Lung (tissue), 12 donors: ENCODE data around the gene TRIM41. TPM values are rescaled to one million over a fixed set of nuclear protein-coding genes. Genes with fewer than 3 reads are reported as not detected.
"Not testable (repeated sequence)": the region's sequence is repeated elsewhere in the genome, so short reads cannot be mapped to it uniquely, and the experiment has no call there.

Experiments
- ATAC-seq: fragments of 200-7000 bp; cut with Tn5 transposase; one replicate; pipeline ENCODE4 v1.9.1; 2020; ENCODE audit warnings: moderate number of reproducible peaks; ENCODE audit not compliant: insufficient read depth, low FRiP score
- DNase-seq, 3 donors: peaks; one replicate each; pipeline ENCODE4 v3.0.0-alpha.2; 2013 to 2017
- H3K27ac ChIP-seq, 2 donors: one replicate each; pipeline ENCODE4 v1.5.1; 2013; ENCODE audit warnings: mild to moderate bottlenecking in 2 of 2, moderate library complexity in 2 of 2, control low read depth in 1 of 2, inconsistent platforms in 1 of 2, low read depth in 1 of 2, low read length in 1 of 2
- H3K27me3 ChIP-seq, 3 donors: one replicate each; pipeline ENCODE4 v1.5.1; 2013; ENCODE audit warnings: low read length in 2 of 3; ENCODE audit not compliant: control insufficient read depth in 3 of 3, insufficient read depth in 3 of 3
- H3K36me3 ChIP-seq, 4 donors: one replicate each; pipeline ENCODE4 v1.5.1; 2013; ENCODE audit warnings: low read length in 4 of 4, mild to moderate bottlenecking in 1 of 4, moderate library complexity in 1 of 4; ENCODE audit not compliant: control insufficient read depth in 4 of 4, insufficient read depth in 4 of 4
- H3K4me1 ChIP-seq, 5 donors: one replicate each; pipeline ENCODE4 v1.5.1; 2013; ENCODE audit warnings: low read length in 5 of 5, mild to moderate bottlenecking in 2 of 5, moderate library complexity in 1 of 5; ENCODE audit not compliant: control insufficient read depth in 5 of 5, insufficient read depth in 5 of 5
- H3K4me3 ChIP-seq: one replicate; pipeline ENCODE4 v1.5.1; 2013; ENCODE audit warnings: mild to moderate bottlenecking, control low read depth, moderate library complexity
- H3K9ac ChIP-seq, 2 donors: one replicate each; pipeline ENCODE4 v1.5.1; 2013; ENCODE audit warnings: low read length in 2 of 2, control low read depth in 1 of 2; ENCODE audit not compliant: insufficient read depth in 1 of 2
- H3K9me3 ChIP-seq, 4 donors: one replicate each; pipeline ENCODE4 v1.5.1; 2013; ENCODE audit warnings: low read length in 3 of 4, mild to moderate bottlenecking in 1 of 4, moderate library complexity in 1 of 4; ENCODE audit not compliant: control insufficient read depth in 4 of 4, insufficient read depth in 3 of 4
- WGBS, 2 donors: extraction: QIAGEN DNeasy Blood & Tissue Kit; methylation state at CpG; one replicate each; pipeline ENCODE4 v1.1.7; 2013; 5-methylcytosine and 5-hydroxymethylcytosine counted together
- polyA plus RNA-seq, 2 donors: library from polyadenylated mRNA; stranded (reverse); fragments of 200-250 nt; gene quantifications; one replicate each; pipeline ENCODE4 v1.2.1, GENCODE V29; 2013
- total RNA-seq, 2 donors: library from RNA; depleted of rRNA in 1 of 2; stranded (reverse); fragments of >200 nt in 1 of 2; gene quantifications; one replicate each; pipeline ENCODE4 v1.2.1, GENCODE V29; 2014 to 2021
- TF ChIP-seq, protein P1 (sequence below): IDR thresholded peaks from 2 replicates; pipeline ENCODE4 v1.5.1; 2012; ENCODE audit warnings: mild to moderate bottlenecking; ENCODE audit errors: control extremely low read depth, extremely low read depth
- donor health status: control.
- donor health status: control.
- donor health status: Bipolar disorder and iron deficiency.
- donor health status: healthy.
- donor health status: DM: yes; HTN: yes; CAD: no.

The TRIM41 gene
- total and polyA plus RNA-seq, 4 donors, result 13.1 to 38.6 (median 22.2) TPM

DNA sequence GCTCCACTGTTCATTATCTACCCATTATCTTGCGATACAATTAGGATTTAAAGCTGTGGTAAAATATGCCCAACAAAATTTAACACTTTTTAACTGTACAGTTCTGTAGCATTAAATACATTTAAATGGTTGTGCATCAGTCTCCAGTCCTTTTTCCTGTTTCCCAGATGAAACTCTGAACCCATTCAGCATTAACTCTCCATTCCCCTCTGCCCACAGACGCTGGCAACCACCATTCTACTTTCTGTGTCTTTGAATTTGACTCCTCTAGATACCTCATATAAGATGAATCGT is 15.2 kb upstream of the TRIM41 start:
- no peak for ATAC-seq
- no peak for DNase-seq
- 36 to 41% methylated on average over 3 of the region's 3 CpGs for WGBS, 2 donors
- no peak overlapping the region for H3K9ac ChIP-seq
- H3K27ac ChIP-seq, result no peak overlapping the region
- peaks cover 0 to 26% (median 12%) of the 10 kb centered on the region in 3 donors for H3K27me3 ChIP-seq
- H3K4me1 ChIP-seq, result peaks cover 0 to 22% (median 4%) of the 10 kb centered on the region in 5 donors
- no peaks in the 10 kb centered on the region for H3K9me3 ChIP-seq
- no peak overlapping the region for H3K4me3 ChIP-seq
- no peaks in the 10 kb centered on the region for H3K36me3 ChIP-seq
- TF ChIP-seq, protein P1, sequence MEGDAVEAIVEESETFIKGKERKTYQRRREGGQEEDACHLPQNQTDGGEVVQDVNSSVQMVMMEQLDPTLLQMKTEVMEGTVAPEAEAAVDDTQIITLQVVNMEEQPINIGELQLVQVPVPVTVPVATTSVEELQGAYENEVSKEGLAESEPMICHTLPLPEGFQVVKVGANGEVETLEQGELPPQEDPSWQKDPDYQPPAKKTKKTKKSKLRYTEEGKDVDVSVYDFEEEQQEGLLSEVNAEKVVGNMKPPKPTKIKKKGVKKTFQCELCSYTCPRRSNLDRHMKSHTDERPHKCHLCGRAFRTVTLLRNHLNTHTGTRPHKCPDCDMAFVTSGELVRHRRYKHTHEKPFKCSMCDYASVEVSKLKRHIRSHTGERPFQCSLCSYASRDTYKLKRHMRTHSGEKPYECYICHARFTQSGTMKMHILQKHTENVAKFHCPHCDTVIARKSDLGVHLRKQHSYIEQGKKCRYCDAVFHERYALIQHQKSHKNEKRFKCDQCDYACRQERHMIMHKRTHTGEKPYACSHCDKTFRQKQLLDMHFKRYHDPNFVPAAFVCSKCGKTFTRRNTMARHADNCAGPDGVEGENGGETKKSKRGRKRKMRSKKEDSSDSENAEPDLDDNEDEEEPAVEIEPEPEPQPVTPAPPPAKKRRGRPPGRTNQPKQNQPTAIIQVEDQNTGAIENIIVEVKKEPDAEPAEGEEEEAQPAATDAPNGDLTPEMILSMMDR, result no peak

DNA sequence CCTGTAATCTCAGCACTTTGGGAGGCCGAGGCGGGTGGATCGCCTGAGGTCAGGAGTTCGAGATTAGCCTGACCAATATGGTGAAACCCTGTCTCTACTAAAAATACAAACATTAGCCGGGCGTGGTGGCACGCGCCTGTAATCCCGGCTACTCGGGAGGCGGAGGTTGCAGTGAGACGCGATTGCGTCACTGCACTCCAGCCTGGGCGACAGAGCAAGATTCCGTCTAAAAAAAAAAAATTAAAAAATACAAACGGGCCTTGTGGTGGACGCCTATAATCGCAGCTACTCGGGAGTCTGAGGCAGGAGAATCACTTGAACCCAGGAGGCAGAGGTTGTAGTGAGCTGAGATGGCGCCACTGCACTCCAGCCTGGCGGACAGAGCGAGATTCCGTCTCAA is 14.1 kb upstream of the TRIM41 start:
- not testable (repeated sequence) for ATAC-seq, H3K36me3 ChIP-seq, H3K9me3 ChIP-seq, H3K9ac ChIP-seq, DNase-seq, H3K27ac ChIP-seq, H3K4me3 ChIP-seq
- 80 to 85% methylated on average over 23 to 24 of the region's 24 CpGs for WGBS, 2 donors
- Histone ChIP-seq H3K4me1 (peaks cover 0 to 14% (median 4%) of the 10 kb centered on the region in 5 donors), H3K27me3 (peaks cover 0 to 29% (median 14%) of the 10 kb centered on the region in 3 donors)

DNA sequence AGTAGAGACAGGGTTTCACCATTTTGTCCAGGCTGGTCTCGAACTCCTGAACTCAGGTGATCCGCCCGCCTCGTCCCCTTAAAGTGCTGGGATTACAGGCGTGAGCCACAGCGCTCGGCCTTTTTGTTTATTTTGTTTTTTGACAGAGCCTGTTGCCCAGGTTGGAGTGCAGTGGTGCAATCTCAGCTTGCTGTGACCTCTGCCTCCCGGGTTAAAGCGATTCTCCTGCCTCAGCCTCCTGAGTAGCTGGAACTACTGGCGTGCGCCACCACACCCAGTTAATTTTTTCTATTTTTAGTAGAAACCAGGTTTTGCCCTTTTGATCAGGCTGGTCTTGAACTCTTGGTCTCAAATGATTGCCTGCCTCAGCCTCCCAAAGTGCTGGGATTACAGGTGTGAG is 12.9 kb upstream of the TRIM41 start:
- H3K27ac ChIP-seq, H3K4me3 ChIP-seq, ATAC-seq, H3K36me3 ChIP-seq, H3K9ac ChIP-seq, DNase-seq, H3K9me3 ChIP-seq: not testable (repeated sequence)
- 72 to 83% methylated on average over 11 of the region's 11 CpGs for WGBS, 2 donors
- Histone ChIP-seq H3K27me3 (peaks cover 0 to 26% (median 15%) of the 10 kb centered on the region in 3 donors), H3K4me1 (peaks cover 0 to 13% (median 4%) of the 10 kb centered on the region in 5 donors)

DNA sequence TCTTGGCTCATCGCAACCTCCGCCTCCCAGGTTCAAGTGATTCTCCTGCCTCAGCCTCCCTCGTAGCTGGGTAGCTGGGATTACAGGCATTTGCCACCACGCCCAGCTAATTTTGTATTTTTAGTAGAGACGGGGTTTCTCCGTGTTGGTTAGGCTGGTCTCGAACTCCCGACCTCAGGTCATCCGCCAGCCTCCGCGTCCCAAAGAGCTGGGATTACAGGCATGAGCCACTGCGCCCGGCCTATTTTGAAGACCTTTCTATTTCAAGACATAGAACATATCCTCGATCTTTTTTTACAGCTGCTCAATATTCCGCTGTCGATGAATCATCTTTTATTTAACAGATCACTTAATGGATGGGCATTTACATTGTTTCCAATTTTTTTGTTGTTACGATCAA is 12.4 kb upstream of the TRIM41 start:
- H3K4me3 ChIP-seq, H3K36me3 ChIP-seq, ATAC-seq, H3K27ac ChIP-seq, H3K9ac ChIP-seq, DNase-seq, H3K9me3 ChIP-seq, H3K4me1 ChIP-seq: not testable (repeated sequence)
- H3K27me3 ChIP-seq, result peaks cover 0 to 23% (median 13%) of the 10 kb centered on the region in 3 donors
- 83 to 86% methylated on average over 17 of the region's 17 CpGs for WGBS, 2 donors

DNA sequence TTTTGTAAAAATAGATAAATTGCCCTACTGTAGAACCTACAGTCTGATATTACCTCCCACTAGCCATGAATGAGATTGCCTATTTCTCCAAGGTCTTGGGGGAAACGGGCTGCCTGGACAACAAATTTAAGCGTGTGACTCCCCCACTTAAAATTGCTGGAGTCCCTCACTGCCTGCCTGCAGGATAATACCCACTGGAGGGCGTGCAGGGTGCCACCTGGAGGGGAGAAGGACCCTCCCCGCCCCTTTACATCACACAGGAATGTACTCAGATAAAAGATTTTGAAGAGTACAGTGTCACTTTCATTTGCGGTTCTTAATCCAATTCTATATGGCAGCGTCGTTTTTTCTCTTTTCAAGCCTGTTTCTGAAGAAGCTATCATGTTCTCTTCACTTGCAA is 11.9 kb upstream of the TRIM41 start:
- H3K4me1 ChIP-seq, result peaks cover 0 to 6% (median under 1%) of the 10 kb centered on the region in 5 donors
- H3K27ac ChIP-seq, result no peak overlapping the region
- TF ChIP-seq, protein P1, result no peak
- ATAC-seq (no peak), DNase-seq (no peak)
- WGBS, 2 donors, result 53 to 58% methylated on average over 7 of the region's 7 CpGs
- no peak overlapping the region for H3K9ac ChIP-seq
- H3K27me3 ChIP-seq, result peaks cover 0 to 22% (median 11%) of the 10 kb centered on the region in 3 donors
- no peaks in the 10 kb centered on the region for H3K9me3 ChIP-seq
- H3K4me3 ChIP-seq, result no peak overlapping the region
- no peaks in the 10 kb centered on the region for H3K36me3 ChIP-seq
